ENCODE data around the gene PSME2. TPM values are rescaled to one million over a fixed set of nuclear protein-coding genes. Genes with fewer than 3 reads are reported as not detected.
A peak's percentile ranks its signal among the peaks of the same experiment; 100 is the strongest.

Gene PSME2
- total and polyA plus RNA-seq, 2 of the 13 experiments (the other 11 are each of a cell fraction or from before 2014, with no cell fraction given): 332 to 716 TPM

GRCh38 chr14:24195186-24196070 lies 49.0 kb upstream of the PSME2 start, which contains the start of gene TM9SF1 (continued):
- TF ChIP-seq PREB (CRISPR knock-in tag; IDR thresholded peaks at IDR 0.05) (peak; percentile 97), TRIM22 (IDR thresholded peaks at IDR 0.05) (no peak), HMGXB4 (CRISPR knock-in tag; IDR thresholded peaks at IDR 0.05; ENCODE audit: borderline replicate concordance in 1 of 2, low read depth in 1 of 2) (peak; percentile 99 to 100), ZBTB21 (CRISPR knock-in tag; IDR thresholded peaks at IDR 0.05) (0 out of 2 replicates have a peak, but pooled peaks have one; percentile 64), KAT7 (CRISPR knock-in tag; IDR thresholded peaks at IDR 0.05; ENCODE audit: borderline replicate concordance) (peak; percentile 97), NFRKB (IDR thresholded peaks at IDR 0.05) (no peak), ZBTB1 (CRISPR knock-in tag; IDR thresholded peaks at IDR 0.05; ENCODE audit: borderline replicate concordance) (peak; percentile 85), HOXA7 (CRISPR knock-in tag; IDR thresholded peaks at IDR 0.05) (no peak), ZNF383 (CRISPR knock-in tag; IDR thresholded peaks at IDR 0.05; ENCODE audit: borderline replicate concordance) (peak; percentile 99), AHR (CRISPR knock-in tag; IDR thresholded peaks at IDR 0.05) (no peak; the same call in none of the 2 replicates), ASH2L (IDR thresholded peaks at IDR 0.05; ENCODE audit: insufficient read length, low read depth, low read length) (peak; percentile 99), CENPT (CRISPR knock-in tag; IDR thresholded peaks at IDR 0.05; ENCODE audit: low read depth) (peak; percentile 95; the same call in 1 of the 2 replicates), MIXL1 (CRISPR knock-in tag; IDR thresholded peaks at IDR 0.05) (peak; percentile 85), SCMH1 (CRISPR knock-in tag; IDR thresholded peaks at IDR 0.05; ENCODE audit: borderline replicate concordance) (no peak)
- TF ChIP-seq, protein P1, sequence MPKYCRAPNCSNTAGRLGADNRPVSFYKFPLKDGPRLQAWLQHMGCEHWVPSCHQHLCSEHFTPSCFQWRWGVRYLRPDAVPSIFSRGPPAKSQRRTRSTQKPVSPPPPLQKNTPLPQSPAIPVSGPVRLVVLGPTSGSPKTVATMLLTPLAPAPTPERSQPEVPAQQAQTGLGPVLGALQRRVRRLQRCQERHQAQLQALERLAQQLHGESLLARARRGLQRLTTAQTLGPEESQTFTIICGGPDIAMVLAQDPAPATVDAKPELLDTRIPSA (CRISPR knock-in tag; IDR thresholded peaks at IDR 0.05; ENCODE audit: borderline replicate concordance): peak; percentile 99
- TF ChIP-seq, protein P2, sequence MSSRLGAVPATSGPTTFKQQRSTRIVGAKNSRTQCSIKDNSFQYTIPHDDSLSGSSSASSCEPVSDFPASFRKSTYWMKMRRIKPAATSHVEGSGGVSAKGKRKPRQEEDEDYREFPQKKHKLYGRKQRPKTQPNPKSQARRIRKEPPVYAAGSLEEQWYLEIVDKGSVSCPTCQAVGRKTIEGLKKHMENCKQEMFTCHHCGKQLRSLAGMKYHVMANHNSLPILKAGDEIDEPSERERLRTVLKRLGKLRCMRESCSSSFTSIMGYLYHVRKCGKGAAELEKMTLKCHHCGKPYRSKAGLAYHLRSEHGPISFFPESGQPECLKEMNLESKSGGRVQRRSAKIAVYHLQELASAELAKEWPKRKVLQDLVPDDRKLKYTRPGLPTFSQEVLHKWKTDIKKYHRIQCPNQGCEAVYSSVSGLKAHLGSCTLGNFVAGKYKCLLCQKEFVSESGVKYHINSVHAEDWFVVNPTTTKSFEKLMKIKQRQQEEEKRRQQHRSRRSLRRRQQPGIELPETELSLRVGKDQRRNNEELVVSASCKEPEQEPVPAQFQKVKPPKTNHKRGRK (CRISPR knock-in tag; IDR thresholded peaks at IDR 0.05): peak; percentile 87
- TF ChIP-seq, protein P3, sequence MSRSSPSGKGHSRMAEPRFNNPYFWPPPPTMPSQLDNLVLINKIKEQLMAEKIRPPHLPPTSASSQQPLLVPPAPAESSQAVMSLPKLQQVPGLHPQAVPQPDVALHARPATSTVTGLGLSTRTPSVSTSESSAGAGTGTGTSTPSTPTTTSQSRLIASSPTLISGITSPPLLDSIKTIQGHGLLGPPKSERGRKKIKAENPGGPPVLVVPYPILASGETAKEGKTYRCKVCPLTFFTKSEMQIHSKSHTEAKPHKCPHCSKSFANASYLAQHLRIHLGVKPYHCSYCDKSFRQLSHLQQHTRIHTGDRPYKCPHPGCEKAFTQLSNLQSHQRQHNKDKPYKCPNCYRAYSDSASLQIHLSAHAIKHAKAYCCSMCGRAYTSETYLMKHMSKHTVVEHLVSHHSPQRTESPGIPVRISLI (CRISPR knock-in tag; IDR thresholded peaks at IDR 0.05; ENCODE audit: borderline replicate concordance): peak; percentile 85
- TF ChIP-seq, protein P4, sequence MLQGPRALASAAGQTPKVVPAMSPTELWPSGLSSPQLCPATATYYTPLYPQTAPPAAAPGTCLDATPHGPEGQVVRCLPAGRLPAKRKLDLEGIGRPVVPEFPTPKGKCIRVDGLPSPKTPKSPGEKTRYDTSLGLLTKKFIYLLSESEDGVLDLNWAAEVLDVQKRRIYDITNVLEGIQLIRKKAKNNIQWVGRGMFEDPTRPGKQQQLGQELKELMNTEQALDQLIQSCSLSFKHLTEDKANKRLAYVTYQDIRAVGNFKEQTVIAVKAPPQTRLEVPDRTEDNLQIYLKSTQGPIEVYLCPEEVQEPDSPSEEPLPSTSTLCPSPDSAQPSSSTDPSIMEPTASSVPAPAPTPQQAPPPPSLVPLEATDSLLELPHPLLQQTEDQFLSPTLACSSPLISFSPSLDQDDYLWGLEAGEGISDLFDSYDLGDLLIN (CRISPR knock-in tag; IDR thresholded peaks at IDR 0.05; ENCODE audit: borderline replicate concordance): peak; percentile 82; the same call in 1 of the 2 replicates
